Left ventricle myocardium superior (tissue), 1 donor: ENCODE data around the gene CHST15. TPM values are rescaled to one million over a fixed set of nuclear protein-coding genes. Genes with fewer than 3 reads are reported as not detected.

Experiments used
- ATAC-seq: fragments of 200-7000 bp; cut with Tn5 transposase; one replicate; pipeline ENCODE4 v1.9.1; 2020; ENCODE audit warnings: mild to moderate bottlenecking, moderate library complexity
- DNase-seq: peaks from one replicate; pipeline ENCODE4 v3.0.0-alpha.2; 2020
- intact Hi-C: fragments of 100-400 bp; cut with micrococcal nuclease; formaldehyde crosslinking; loops from one replicate; pipeline ENCODE4 v1.11.0; 2022
- total RNA-seq: library from RNA; stranded (reverse); fragmentation: NEBNext Ultra II Directional; extraction: Animal tissue kit (Norgen Biotek cat#: 25700); gene quantifications from one replicate; pipeline ENCODE4 v1.2.1, GENCODE V29; 2021
- donor health status: DM: no; HTN: yes; CAD: no; lungs with severe emphysema.

The CHST15 gene
- total RNA-seq, 1 donor from 2014 or later: 4.0 TPM

DNA sequence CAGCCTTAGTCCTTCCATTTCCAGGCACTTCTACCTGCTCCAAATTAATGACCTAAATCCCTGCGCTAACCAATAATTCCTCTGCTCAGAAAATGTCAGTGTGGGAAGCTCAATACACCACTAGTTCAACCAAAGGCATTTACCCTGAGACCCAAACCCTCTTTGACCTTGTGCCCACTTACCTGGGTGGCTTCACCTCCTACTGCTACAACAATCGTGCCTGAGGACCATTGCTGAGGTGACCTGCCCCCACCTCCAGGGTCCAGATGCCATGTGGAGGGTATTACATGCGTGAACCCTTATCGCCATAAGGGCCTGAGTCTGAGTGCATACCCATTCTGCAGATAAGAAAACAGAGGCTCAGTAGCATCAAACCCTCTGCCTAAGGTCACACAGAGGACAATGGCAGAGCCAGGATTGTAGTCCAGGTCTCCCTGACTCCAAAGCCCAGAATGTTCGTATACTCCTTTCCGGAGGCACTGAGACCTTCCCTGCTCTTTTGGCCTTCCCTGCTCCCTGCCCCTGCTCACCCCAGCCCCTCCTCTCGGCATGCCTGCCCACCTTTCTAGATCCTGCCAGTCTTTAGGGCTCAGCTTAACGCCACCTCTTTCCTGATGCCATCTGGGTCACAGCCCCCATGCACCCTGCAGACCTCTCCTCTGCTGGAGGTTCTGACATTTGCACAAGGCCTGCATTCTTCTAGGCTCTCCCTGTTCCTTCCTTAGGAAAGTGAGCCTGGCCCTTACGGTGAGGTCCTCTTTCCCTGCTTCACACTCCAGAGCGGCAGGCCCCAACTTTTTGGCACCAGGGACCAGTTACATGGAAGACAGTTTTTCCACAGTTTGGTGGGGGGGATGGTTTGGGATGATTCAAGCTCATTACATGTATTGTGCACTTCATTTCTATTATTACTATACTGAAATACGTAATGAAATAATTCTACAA is 94.9 kb downstream of the CHST15 start:
- DNase-seq: no peak
- no peak for ATAC-seq
- intact Hi-C loops: loop anchor here (5.0 kb wide), 2 partner anchors 264 to 389 kb away; no protein-coding TSS in a partner anchor

DNA sequence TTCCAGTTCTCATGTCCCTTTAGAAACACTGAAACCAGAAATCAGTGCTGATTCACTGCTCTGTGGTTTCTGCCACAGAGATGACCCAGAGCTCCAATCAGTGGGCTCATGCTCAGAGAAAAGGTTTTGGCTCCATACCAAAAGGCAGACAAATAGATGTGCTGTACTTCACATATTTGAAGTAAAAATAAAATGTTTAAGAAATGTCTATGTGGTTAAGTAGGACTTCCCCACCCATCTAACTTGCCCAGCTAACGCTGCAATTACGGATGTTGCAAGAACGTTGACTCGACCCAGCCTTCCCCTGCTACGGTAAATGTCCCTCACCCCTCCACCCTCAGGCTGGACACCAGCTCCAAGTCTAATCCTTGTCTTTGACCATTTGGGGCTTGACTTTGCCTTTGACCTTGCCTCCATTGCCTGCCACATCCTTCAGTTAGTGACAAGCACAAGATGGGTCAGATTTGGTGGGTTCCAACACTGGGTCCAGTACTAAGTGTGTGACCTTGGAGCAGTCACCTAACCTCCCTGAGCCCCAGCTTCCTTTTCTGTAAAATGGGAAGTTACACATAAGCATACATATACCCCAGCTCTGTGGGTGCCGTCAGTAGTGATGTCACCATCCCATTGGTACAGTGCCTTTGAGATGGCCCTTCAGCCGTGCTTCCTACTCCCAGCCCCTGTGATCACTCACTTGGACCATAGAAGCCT is 95.8 kb downstream of the CHST15 start:
- DNase-seq (no peak), ATAC-seq (peak; percentile 51)
- intact Hi-C loops: loop anchor here (5.0 kb wide), 2 partner anchors 265 to 390 kb away; no protein-coding TSS in a partner anchor

DNA sequence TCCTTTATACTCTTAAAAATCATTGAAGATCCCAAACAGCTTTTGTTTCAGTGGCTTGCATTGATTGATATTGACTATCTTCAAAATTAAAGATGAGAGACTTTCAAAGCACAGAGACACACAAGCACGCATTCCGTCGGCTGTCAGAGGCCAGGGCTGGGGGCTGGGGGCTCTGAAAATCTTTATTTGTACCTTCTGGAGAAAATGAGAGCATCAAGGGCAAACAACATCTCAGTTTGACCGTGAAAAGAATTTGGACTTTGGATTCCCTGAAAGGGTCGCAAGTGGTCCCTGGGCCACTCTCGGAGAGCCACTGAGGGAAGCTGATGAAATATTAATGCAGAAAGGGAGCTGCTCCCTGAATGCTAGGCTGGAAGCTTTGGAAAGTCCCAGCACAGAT is 96.4 kb downstream of the CHST15 start:
- intact Hi-C loops: loop anchor here (5.0 kb wide), 2 partner anchors 265 to 390 kb away; no protein-coding TSS in a partner anchor
- DNase-seq (no peak), ATAC-seq (no peak)

DNA sequence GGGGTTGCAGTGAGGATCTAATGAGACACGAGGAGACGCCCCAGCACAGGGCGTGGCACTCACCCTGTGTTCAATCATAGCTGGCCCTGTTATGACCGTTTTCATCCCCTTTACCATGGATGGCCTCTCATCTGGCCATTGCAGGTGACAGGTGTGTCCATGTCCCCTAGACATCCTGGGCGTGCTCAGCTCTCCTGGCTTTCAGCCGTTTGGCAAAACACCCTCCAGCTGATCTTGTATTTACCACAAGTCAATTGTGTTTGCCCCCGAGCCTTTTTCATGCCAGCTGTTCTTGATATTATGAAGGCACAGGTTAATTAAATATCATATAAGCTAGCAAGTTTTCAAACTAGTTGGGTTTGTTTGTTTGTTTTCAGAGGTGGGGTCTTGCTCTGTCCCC is 97.1 kb downstream of the CHST15 start:
- intact Hi-C loops: loop anchor here (5.0 kb wide), 2 partner anchors 266 to 391 kb away; no protein-coding TSS in a partner anchor
- ATAC-seq (no peak), DNase-seq (no peak)

DNA sequence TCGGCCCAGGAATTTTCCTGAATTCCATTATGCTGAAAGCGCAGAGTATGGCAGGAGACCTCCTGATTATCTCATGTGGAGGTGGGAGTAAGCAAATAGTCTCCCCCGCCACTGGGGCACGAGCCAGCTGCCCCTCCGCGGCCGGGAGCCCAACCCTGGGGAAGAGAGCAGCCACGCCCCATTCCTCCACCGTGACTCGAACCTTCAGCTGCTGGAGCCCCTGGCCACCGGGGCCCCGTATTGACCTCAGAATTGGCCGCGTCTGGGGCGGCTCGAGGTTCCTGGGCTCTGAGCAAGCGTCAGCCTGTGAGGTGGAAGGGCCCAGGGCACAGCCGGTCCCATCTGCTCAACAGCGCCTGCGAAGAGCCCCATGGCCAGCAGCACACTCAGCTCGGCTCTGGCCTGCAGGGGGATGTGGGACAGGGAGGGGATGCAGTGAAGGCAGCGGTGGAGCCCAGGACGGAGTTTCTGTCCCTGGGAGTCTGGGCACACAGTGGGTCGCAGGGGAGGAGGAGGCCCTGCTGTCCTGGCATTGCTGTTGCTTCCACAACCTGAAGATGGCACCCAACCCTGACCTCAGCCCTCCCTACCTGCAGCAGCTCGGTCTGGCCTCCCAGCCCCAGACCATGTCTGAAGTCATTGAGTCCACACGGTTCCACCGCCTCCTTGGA is 97.8 kb downstream of the CHST15 start:
- ATAC-seq (peak; percentile 65), DNase-seq (peak; percentile 54)
- intact Hi-C loops: loop anchor here (5.0 kb wide), 2 partner anchors 267 to 392 kb away; no protein-coding TSS in a partner anchor

DNA sequence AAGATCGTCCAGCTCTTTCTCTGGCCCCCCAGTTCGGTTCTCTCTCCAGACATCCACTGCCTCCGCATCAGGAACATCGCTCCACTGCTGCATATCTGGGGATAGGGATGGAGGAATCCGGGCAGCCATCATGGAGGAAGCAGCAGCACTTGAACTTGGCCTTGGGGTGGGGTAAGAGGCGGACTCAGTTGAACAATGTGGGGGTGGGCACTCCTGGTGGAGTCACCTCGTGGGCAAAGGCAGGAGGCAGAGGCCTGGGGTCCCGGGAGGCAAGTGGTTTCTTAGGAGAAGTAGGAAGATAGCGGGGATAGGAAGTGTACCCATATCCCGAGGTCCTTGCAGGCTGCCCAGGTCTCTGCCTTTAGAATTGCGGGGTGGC is 98.3 kb downstream of the CHST15 start:
- DNase-seq: no peak
- intact Hi-C loops: loop anchor here (5.0 kb wide), 2 partner anchors 267 to 392 kb away; no protein-coding TSS in a partner anchor
- ATAC-seq: no peak

DNA sequence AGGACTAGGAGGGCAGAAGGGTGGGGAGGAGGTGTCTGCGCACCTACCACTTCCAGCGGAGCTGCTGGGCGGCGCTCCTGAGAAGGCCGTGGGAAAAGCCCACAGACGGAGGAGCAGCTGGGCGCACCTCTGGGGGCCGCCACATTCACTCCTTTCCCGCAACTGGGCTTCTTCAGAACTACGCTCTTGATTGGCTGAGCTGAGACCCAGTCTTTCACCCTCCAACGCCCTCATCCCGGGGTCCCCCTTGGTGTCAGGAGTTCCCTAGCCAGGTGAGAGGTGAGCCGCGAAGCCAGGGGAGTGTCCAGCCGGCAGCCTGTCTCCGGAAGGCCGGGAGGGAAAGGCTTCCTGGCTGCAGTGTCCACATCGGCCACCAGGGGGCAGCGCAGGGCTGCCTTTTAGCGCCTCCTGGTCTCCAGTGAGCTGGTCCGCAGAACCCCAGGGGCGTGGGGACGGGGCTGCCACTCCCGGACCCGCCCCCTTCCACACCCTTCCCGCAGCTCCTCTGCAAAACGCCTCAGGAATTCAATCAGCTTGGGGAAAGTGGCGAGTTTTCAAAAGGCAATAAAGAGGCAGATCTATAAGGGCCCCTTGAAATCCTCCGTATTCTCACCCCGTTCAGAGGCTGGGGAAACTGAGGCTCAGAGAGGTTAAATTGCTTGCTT is 98.8 kb downstream of the CHST15 start:
- ATAC-seq: peak; percentile 87
- peak; percentile 92 for DNase-seq
- intact Hi-C loops: loop anchor here (5.0 kb wide), 2 partner anchors 268 to 393 kb away; no protein-coding TSS in a partner anchor

DNA sequence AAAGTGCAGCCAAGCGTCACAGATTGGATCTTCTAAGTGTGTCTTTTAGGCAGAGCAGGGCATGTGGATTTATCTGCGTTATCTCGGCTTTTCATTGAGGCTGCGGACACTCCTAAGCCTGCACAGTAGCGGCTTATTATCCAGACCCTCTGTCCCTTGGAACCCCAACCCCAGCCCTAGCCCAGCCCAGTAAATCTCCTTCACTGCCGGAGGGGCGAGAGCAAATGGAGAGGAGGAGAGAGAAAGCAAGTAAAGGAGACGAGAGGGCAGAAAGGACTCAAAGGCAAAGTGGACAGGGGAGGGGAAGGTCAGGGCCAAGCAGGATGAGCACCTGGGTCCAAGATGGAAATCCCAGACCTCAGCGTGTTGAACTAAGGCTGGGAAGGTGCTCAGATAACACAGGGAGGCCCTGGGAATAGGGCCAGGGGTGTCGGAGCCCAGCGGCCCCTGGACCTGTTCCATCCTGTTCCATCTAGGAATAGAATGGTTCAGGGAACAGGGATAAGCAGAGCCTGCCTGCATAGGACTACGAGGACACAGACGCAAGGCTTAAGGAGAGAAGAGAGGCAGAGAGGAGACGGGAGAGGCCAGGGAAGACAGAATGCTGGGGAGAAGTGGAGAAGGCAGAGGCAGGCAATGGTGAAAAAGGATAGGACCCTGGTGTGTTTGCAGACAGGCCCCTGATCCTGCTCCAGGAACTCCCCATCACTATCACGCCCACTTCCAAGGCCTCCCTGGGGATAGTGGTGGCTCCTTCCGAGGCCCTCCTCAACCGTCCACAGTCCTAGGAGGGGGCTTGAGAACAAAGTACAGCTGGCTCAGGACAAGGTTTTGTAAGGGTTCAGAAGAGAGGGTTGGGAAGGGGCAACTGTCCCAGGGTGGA is 99.6 kb downstream of the CHST15 start:
- intact Hi-C loops: no loop called here
- no peak for ATAC-seq
- DNase-seq: no peak

DNA sequence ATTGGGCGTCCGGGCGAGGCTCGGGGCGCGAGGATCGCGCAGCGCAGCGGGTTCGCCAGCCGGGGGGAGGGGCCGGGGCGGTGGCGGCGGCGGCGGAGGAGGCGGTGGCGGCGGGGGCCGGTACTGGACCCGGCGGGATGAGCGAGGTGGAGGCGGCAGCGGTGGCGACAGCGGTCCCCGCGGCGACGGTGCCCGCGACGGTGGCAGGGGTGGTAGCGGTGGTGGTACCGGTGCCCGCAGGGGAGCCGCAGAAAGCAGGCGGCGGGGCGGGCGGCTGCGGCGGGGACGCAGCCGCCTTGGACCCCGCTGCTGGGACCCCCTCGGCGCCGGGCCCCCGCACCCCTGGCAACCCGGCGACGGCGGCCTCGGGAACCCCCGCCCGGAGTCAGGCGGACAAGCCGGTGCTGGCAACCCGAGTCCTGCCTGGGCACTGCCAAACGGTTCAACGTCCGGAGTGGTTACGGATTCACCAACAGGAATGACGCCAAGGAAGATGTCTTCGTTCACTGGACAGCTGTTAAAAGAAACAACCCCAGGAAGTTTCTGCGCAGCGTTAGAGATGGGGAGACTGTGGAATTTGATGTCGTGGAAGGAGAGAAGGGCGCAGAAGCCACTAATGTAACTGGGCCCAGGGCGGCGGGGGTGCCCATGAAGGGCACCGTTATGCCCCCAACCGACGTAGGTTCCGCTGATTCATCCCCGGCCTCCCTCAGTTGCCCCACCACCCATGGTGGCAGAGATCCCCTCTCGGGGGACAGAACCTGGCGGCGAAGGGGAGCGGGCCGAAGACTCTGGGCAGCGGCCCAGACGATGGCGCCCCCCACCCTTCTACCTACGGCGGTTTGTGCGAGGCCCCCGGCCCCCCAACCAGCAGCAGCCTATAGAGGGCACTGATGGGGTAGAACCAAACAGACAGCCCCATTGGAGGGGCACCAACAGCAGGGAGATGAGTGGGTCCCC is 101.5 kb downstream of the CHST15 start:
- DNase-seq: no peak
- intact Hi-C loops: no loop called here
- ATAC-seq: no peak

DNA sequence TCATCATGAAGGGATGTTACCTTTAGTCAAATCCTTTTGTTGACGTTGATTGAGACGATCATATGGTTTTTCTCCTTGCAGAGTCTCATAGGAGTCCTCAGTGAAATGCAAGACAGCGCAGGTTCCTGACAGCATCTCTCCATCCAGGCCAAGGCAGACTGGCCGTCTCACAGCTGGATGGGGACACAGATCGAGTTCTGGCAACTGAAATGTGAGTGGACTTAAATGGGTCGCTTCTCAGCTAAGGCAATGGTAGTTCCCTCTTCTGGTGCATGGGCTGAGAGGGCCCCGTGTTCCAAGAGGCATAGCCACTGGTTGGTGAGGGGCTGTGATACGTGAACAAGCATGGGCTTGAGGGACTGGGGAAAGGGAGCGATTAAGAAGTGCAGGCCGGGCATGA is 102.5 kb downstream of the CHST15 start:
- intact Hi-C loops: no loop called here
- DNase-seq (no peak), ATAC-seq (no peak)

DNA sequence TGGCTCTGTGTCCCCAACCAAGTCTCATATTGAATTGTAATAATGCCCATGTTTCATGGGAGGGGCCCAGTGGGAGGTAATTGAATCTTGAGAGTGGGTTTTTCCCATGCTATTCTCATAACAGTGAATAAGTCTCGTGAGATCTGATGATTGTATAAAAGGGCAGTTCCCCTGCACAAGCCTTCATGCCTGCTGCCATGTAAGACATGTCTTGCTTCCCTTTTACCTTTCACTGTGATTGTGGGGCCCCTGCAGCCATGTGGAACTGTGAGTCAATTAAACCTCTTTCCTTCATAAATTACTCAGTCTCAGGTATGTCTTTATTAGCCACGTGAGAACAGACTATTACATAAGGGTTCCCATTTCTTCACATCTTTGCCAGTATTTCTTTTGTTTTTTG is 104.7 kb downstream of the CHST15 start:
- ATAC-seq (no peak), DNase-seq (no peak)
- intact Hi-C loops: no loop called here

DNA sequence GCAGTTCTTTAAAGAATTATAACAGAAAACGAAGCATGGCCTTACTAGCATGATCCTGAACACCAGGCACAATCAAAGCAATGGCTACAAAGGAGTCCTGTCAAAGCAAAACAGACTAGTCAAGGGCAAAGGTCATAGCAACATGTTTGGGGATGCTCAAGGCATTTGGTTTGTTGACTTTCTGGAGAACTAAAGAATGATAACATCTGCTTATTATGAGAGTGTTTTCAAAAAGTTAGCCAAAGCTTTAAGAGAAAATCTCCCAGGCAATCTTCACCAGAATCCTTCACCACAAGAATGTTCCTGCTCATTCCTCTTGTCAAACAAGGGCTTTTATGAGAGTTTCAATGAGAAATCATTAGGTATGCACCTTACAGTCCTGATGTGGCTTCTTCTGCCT is 106.7 kb downstream of the CHST15 start:
- DNase-seq: no peak
- intact Hi-C loops: no loop called here
- no peak for ATAC-seq

DNA sequence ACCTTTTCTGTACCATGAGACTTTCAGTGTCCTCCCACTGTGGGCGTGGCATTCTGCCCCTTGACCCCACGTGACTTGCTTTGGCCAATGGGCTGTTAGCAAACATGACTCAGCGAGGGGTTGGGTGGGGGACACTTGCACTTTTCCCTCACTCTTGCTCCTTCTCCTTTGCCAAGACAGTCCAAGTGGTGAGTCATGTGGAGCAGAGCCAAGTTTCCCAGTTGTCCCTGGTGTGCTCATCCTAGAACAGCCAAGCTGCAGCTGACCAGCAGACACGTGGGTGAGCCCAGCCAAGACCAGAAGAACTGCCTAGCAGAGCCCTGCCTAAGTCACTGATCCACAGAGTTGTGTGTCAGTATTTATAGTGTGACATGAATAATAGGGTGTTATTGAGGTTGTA is 119.0 kb downstream of the CHST15 start:
- no peak for ATAC-seq
- intact Hi-C loops: no loop called here
- DNase-seq: no peak

DNA sequence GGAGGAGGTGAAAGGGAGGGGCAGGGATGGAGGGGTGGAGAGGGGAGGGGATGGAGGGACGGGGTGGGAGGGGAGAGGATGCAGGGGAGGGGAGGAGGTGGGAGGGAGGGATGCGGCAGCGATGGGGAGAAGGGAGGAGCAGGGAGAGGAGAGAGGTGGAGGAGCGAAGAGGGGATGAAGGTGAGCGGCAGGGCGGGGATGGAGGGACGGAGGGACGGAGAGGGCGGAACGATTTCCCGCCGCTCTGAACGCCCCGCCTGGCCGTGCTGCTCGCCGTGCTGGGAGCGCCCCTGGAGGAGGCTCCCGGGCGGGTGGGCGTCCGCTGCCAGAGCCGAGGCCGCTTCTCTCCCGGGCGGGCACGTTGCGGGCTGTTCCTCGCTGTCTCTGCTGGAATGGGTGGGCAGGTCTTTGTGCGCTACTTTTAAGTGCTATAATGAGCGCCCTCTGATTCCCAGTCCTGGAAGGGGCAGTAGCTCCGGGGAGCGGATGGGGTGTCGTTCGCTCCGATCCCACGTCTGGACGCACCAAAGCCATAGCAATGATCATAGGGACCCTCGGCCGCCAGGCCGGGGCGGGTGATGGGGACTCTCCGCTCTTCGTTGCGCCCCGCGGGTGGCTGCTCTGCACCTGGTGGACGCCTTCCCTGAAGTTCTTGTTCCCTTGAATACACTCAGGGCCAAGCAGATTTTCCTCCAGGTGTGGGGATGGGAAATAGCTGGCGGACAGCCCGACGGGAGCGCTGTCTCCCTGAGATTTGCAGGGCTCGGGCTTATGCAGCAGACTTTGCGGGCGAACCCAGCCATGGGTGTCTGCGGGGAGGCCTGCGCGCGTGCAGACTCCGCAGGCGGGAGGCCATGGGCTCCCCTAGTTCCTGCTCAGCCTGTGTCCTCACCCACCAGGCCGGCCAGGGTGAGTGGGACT is 120.7 kb downstream of the CHST15 start:
- intact Hi-C loops: no loop called here
- ATAC-seq (no peak), DNase-seq (no peak)

DNA sequence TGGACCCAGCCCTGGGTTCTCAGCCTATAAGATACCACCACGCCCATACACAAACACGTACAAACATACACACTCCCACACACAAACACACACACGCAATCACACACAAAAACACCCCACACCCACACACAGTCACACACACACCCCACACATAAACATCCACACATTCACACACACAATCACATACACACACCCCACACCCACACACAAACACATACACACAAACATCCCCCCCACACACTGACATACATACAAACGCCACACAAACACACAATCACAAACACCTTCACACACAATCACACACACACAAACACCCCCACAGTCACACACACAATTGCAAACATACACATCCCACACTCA is 122.5 kb downstream of the CHST15 start:
- no peak for ATAC-seq
- no peak for DNase-seq
- intact Hi-C loops: no loop called here
